Measurements from ENCODE around the gene RNF113B.

DNA sequence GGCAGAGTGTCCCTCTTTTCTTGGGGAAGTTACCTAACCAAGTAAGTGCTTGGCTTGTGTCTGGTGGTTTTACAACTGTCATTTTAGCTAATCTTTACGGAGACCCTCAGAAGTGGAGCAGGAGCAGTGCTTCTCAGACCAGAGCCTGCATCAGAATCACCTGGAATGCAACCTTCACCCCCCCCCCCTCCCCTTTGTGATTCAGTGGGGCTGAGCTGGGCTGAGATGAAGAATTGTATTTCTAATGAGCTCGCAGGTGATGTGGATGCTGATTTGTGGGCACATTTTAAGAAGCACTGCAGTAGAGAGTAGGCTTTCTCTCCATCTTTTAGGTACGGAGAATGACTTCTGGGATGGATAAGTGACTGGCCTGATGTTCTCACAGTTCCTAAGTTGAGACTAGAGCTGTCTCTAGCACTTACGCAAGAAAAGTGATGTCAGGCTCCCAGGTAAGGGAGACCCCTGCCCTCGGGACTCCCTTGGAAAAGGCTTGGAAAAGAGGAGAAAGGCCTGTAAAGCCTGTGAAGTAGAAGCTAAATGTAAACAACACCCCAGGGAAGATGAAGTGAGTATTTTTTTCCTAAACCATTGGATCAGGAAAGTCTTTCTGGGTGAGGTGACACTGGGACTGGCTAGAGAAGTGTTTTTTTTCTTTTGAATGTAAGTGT is 23.3 kb upstream of the RNF113B start:
- no peak for TF ChIP-seq YY1 (IDR thresholded peaks at IDR 0.05; ENCODE audit: insufficient read depth, insufficient read length)
- no peak for TF ChIP-seq SUZ12 (IDR thresholded peaks at IDR 0.05; ENCODE audit: extremely low read depth, insufficient read depth, insufficient read length)
- no peak for TF ChIP-seq ZNF274 (IDR thresholded peaks at IDR 0.05; ENCODE audit: low read depth, low read length)
